Activated T-cell treated with anti-CD3 and anti-CD28 coated beads, Interleukin-2, amount 50 U/mL, for 24 hours (primary cell): Measurements from ENCODE around the gene C10orf90.

Experiments used
- DNase-seq: peaks from one replicate; pipeline ENCODE4 v3.0.0-alpha.2; 2020
- H3K27ac Mint-ChIP-seq: 2 replicates; pipeline ENCODE4 v1.8.0; 2020; ENCODE audit warnings: mild to moderate bottlenecking, mixed read lengths
- H3K27me3 Mint-ChIP-seq: 2 replicates; pipeline ENCODE4 v1.8.0; 2020; ENCODE audit warnings: mixed read lengths
- H3K36me3 Mint-ChIP-seq: 2 replicates; pipeline ENCODE4 v1.8.0; 2020; ENCODE audit warnings: low read depth, mixed read lengths
- H3K4me1 Mint-ChIP-seq: 2 replicates; pipeline ENCODE4 v1.8.0; 2020; ENCODE audit warnings: low read depth, mixed read lengths
- H3K4me3 Mint-ChIP-seq: 2 replicates; pipeline ENCODE4 v1.8.0; 2020; ENCODE audit warnings: mild to moderate bottlenecking, moderate library complexity, mixed read lengths
- H3K9me3 Mint-ChIP-seq: 2 replicates; pipeline ENCODE4 v1.8.0; 2020; ENCODE audit warnings: mixed read lengths

Gene C10orf90

GRCh38 chr10:126459032-126459831 is 211.3 kb downstream of the C10orf90 start:
- Mint-ChIP-seq H3K27me3 (no peaks in the 10 kb centered on the region), H3K4me1 (no peaks in the 10 kb centered on the region), H3K27ac (no peak overlapping the region), H3K4me3 (no peak overlapping the region), H3K36me3 (no peaks in the 10 kb centered on the region), H3K9me3 (no peaks in the 10 kb centered on the region)
- no peak for DNase-seq

- H3K27me3 Mint-ChIP-seq, result no peaks in the 10 kb centered on the region
- no peak overlapping the region for H3K27ac Mint-ChIP-seq
- no peaks in the 10 kb centered on the region for H3K4me1 Mint-ChIP-seq
- no peak overlapping the region for H3K4me3 Mint-ChIP-seq
- no peak for DNase-seq
- H3K36me3 Mint-ChIP-seq, result no peaks in the 10 kb centered on the region
- H3K9me3 Mint-ChIP-seq, result no peaks in the 10 kb centered on the region
These were observed 212.0 kb downstream of the C10orf90 start for GRCh38 chr10:126458466-126458865.

GRCh38 chr10:126456632-126457031 is 213.9 kb downstream of the C10orf90 start:
- no peak overlapping the region for H3K27ac Mint-ChIP-seq
- H3K4me1 Mint-ChIP-seq, result no peaks in the 10 kb centered on the region
- DNase-seq, result no peak
- no peaks in the 10 kb centered on the region for H3K27me3 Mint-ChIP-seq
- no peaks in the 10 kb centered on the region for H3K36me3 Mint-ChIP-seq
- H3K4me3 Mint-ChIP-seq, result no peak overlapping the region
- H3K9me3 Mint-ChIP-seq, result no peaks in the 10 kb centered on the region

- no peaks in the 10 kb centered on the region for H3K4me1 Mint-ChIP-seq
- no peak overlapping the region for H3K4me3 Mint-ChIP-seq
- peaks cover 4% of the 10 kb centered on the region for H3K9me3 Mint-ChIP-seq
- H3K27me3 Mint-ChIP-seq, result no peaks in the 10 kb centered on the region
- H3K36me3 Mint-ChIP-seq, result no peaks in the 10 kb centered on the region
- DNase-seq, result no peak
- no peak overlapping the region for H3K27ac Mint-ChIP-seq
These were observed 214.6 kb downstream of the C10orf90 start for GRCh38 chr10:126455766-126456405.

GRCh38 chr10:126455036-126455765 is 215.3 kb downstream of the C10orf90 start:
- peaks cover 4% of the 10 kb centered on the region for H3K9me3 Mint-ChIP-seq
- H3K4me1 Mint-ChIP-seq, result no peaks in the 10 kb centered on the region
- no peaks in the 10 kb centered on the region for H3K36me3 Mint-ChIP-seq
- H3K27me3 Mint-ChIP-seq, result no peaks in the 10 kb centered on the region
- no peak overlapping the region for H3K4me3 Mint-ChIP-seq
- H3K27ac Mint-ChIP-seq, result no peak overlapping the region
- no peak for DNase-seq

GRCh38 chr10:126454045-126454751 is 216.3 kb downstream of the C10orf90 start:
- no peak overlapping the region for H3K27ac Mint-ChIP-seq
- no peak for DNase-seq
- no peaks in the 10 kb centered on the region for H3K36me3 Mint-ChIP-seq
- H3K9me3 Mint-ChIP-seq, result peaks cover 4% of the 10 kb centered on the region
- H3K4me1 Mint-ChIP-seq, result no peaks in the 10 kb centered on the region
- no peaks in the 10 kb centered on the region for H3K27me3 Mint-ChIP-seq
- H3K4me3 Mint-ChIP-seq, result no peak overlapping the region

GRCh38 chr10:126452245-126452644 is 218.2 kb downstream of the C10orf90 start:
- Mint-ChIP-seq H3K9me3 (peaks cover 9% of the 10 kb centered on the region), H3K27ac (no peak overlapping the region), H3K36me3 (no peaks in the 10 kb centered on the region), H3K4me1 (no peaks in the 10 kb centered on the region), H3K27me3 (no peaks in the 10 kb centered on the region), H3K4me3 (no peak overlapping the region)
- no peak for DNase-seq

GRCh38 chr10:126448091-126448490 is 222.4 kb downstream of the C10orf90 start:
- Mint-ChIP-seq H3K27ac (no peak overlapping the region), H3K4me3 (no peak overlapping the region), H3K4me1 (no peaks in the 10 kb centered on the region), H3K27me3 (no peaks in the 10 kb centered on the region), H3K9me3 (peaks cover 11% of the 10 kb centered on the region), H3K36me3 (no peaks in the 10 kb centered on the region)
- no peak for DNase-seq

- Mint-ChIP-seq H3K4me1 (no peaks in the 10 kb centered on the region), H3K36me3 (no peaks in the 10 kb centered on the region), H3K27ac (no peak overlapping the region), H3K4me3 (no peak overlapping the region), H3K9me3 (no peaks in the 10 kb centered on the region), H3K27me3 (peaks cover 5% of the 10 kb centered on the region)
- no peak for DNase-seq
These were observed 230.6 kb downstream of the C10orf90 start for GRCh38 chr10:126439942-126440341.

- no peaks in the 10 kb centered on the region for H3K9me3 Mint-ChIP-seq
- H3K4me3 Mint-ChIP-seq, result no peak overlapping the region
These were observed 232.1 kb downstream of the C10orf90 start for GRCh38 chr10:126438407-126438783.

GRCh38 chr10:126437635-126438406 is 232.7 kb downstream of the C10orf90 start:
- Mint-ChIP-seq H3K27me3 (peaks cover 5% of the 10 kb centered on the region), H3K27ac (no peak overlapping the region), H3K36me3 (no peaks in the 10 kb centered on the region), H3K4me1 (no peaks in the 10 kb centered on the region), H3K4me3 (no peak overlapping the region), H3K9me3 (peaks cover under 1% of the 10 kb centered on the region)
- no peak for DNase-seq

More at GRCh38 chr10:126438407-126438783, 232.1 kb downstream of the C10orf90 start:
- H3K4me1 Mint-ChIP-seq, result no peaks in the 10 kb centered on the region
- H3K36me3 Mint-ChIP-seq, result no peaks in the 10 kb centered on the region
- H3K27me3 Mint-ChIP-seq, result peaks cover 5% of the 10 kb centered on the region
- H3K27ac Mint-ChIP-seq, result no peak overlapping the region
- no peak for DNase-seq

- Mint-ChIP-seq H3K36me3 (no peaks in the 10 kb centered on the region), H3K9me3 (peaks cover 4% of the 10 kb centered on the region), H3K4me1 (no peaks in the 10 kb centered on the region), H3K27me3 (peaks cover 4% of the 10 kb centered on the region), H3K4me3 (no peak overlapping the region), H3K27ac (no peak overlapping the region)
- DNase-seq, result no peak
These were observed 236.3 kb downstream of the C10orf90 start for GRCh38 chr10:126434235-126434634.

- Mint-ChIP-seq H3K9me3 (peaks cover 4% of the 10 kb centered on the region), H3K36me3 (no peaks in the 10 kb centered on the region), H3K4me1 (no peaks in the 10 kb centered on the region), H3K27me3 (peaks cover 2% of the 10 kb centered on the region), H3K27ac (no peak overlapping the region), H3K4me3 (no peak overlapping the region)
- no peak for DNase-seq
These were observed 237.1 kb downstream of the C10orf90 start for GRCh38 chr10:126433351-126433750.

GRCh38 chr10:126432507-126432906 is 238.0 kb downstream of the C10orf90 start:
- DNase-seq, result no peak
- Mint-ChIP-seq H3K27ac (no peak overlapping the region), H3K36me3 (no peaks in the 10 kb centered on the region), H3K27me3 (no peaks in the 10 kb centered on the region), H3K9me3 (peaks cover 4% of the 10 kb centered on the region), H3K4me3 (no peak overlapping the region), H3K4me1 (no peaks in the 10 kb centered on the region)
